SJCRH30 (cell line): ENCODE data around the gene RHBDL1. TPM values are rescaled to one million over a fixed set of nuclear protein-coding genes. Genes with fewer than 3 reads are reported as not detected.

ENCODE experiments used
- DNase-seq, 2 experiments: peaks; one replicate each; pipeline ENCODE4 v3.0.0-alpha.2; 2015 to 2020
- H3K27ac ChIP-seq: fragments of 250-450 bp; sonication (Bioruptor Pico); 2 replicates; pipeline ENCODE4 v1.5.1; 2020; ENCODE audit warnings: mild to moderate bottlenecking, moderate library complexity
- H3K27me3 ChIP-seq: fragments of 250-450 bp; sonication (Bioruptor Pico); 2 replicates; pipeline ENCODE4 v1.5.1; 2020; ENCODE audit warnings: mild to moderate bottlenecking, moderate library complexity
- H3K36me3 ChIP-seq: fragments of 250-450 bp; sonication (Bioruptor Pico); 2 replicates; pipeline ENCODE4 v1.5.1; 2020; ENCODE audit warnings: mild to moderate bottlenecking, moderate library complexity
- H3K4me1 ChIP-seq: fragments of 250-450 bp; sonication (Bioruptor Pico); 2 replicates; pipeline ENCODE4 v1.5.1; 2020; ENCODE audit warnings: mild to moderate bottlenecking, moderate library complexity
- H3K4me3 ChIP-seq: fragments of 250-450 bp; sonication (Bioruptor Pico); 2 replicates; pipeline ENCODE4 v1.5.1; 2020; ENCODE audit warnings: mild to moderate bottlenecking, moderate library complexity
- H3K9me3 ChIP-seq: fragments of 250-450 bp; sonication (Bioruptor Pico); replicated peaks from 2 replicates; pipeline ENCODE4 v1.5.1; 2020; ENCODE audit warnings: mild to moderate bottlenecking, moderate library complexity
- total RNA-seq: library from RNA; depleted of rRNA; stranded (reverse); fragments of >200 nt; shearing (Covaris generic); gene quantifications from 2 replicates; pipeline ENCODE4 v1.2.3, GENCODE V29; 2014; rRNA removed

RHBDL1 gene
- 0.94 and 2.5 TPM in 2 replicates for total RNA-seq

DNA sequence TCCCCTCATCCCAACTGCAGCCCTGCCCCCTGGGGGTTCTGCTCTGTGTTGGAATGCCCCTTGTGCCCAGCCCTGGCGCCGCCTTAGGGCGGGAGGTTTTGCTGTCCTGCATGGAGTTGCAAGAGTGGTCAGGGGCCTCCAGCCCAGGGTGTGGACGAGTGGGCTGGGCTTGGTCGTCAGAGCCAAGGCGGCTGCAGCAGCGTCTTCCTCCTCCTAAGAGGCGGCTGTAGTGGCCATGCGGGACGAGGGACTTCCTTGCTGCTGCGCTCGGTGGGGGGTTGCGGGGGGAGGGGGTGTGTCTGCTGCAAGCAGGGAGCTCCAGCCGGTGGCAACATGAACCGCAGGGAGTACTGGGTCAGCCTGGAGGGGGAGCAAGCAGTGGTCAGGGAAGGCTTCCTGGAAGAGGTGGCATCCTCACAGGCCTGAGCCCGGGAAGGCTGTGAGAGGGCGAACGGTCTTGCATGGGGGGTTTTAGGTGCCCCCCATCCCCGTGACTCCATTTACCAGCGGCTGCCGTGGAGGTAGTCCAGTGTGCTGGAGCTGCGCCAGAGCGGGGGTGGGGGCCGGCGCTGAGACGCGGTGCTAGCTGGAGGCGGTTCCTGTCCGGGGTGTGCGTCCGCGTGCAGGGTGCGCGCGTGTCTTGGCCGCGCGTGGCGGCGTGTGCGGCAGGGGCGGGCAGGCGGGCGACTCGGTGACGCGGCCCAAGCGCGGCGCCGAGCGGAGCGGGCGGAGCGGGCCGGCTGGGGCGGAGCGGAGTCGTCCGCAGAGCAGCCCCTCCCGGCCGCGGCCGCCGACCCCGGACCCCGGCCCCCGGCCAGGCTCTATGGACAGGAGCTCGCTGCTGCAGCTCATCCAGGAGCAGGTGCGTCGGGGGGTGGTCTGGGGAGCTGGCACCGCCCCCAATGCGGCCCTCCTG, at the start of gene RHBDL1:
TSS of gene RHBDL1 (plus strand) at position 704 of the 916 bp plus-strand sequence. CDS start at position 824, 120 bp downstream.
- peaks cover 34% of the 10 kb centered on the region for H3K36me3 ChIP-seq
- no peaks in the 10 kb centered on the region for H3K9me3 ChIP-seq
- H3K27ac ChIP-seq: no peak within 1 kb of the TSS
- no peak within 1 kb of the TSS for H3K4me3 ChIP-seq
- no peaks in the 10 kb centered on the region for H3K27me3 ChIP-seq
- H3K4me1 ChIP-seq: peaks cover 10% of the 10 kb centered on the region; the same call in 1 of the 2 replicates
- no peak for DNase-seq

DNA sequence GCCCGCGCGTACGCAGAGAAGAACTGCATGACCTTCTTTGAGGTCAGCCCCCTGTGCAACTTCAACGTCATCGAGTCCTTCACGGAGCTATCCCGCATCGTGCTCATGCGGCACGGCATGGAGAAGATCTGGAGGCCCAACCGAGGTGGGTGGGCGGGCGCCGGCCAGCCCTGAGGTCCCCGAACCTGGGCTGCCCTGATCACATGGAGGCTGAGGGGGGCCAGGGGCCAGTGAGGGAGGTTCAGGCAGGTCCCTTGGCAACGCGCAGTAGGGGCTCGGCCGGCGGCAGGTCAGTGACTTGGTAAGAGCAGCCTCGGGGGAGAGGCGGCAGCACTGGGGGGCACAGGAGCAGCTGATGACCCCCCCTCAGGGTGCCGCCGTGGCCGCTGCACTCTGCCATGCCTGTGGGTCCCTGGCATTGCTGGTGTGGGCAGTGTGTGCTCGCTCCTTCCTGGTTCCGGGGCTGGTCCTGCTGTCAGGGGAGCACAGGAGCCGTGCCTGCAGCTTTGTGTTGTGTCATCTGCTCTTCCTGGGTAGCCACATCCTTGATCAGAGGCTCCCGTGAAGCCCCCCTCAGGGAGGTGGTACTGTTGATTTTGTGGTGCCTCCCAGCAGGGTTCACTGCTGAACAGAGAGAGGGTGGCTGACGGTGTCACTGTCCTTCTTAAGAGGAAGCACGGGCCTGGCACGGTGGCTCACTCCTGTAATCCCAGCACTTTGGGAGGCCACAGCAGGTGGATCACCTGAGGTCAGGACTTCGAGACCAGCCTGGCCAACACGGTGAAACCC, 49.3 kb upstream of the RHBDL1 start:
- Histone ChIP-seq H3K36me3 (no peaks in the 10 kb centered on the region; the same call in 1 of the 2 replicates), H3K27me3 (no peaks in the 10 kb centered on the region), H3K4me1 (peaks cover 15% of the 10 kb centered on the region), H3K4me3 (no peak overlapping the region), H3K9me3 (no peaks in the 10 kb centered on the region), H3K27ac (no peak overlapping the region)
- no peak for DNase-seq

DNA sequence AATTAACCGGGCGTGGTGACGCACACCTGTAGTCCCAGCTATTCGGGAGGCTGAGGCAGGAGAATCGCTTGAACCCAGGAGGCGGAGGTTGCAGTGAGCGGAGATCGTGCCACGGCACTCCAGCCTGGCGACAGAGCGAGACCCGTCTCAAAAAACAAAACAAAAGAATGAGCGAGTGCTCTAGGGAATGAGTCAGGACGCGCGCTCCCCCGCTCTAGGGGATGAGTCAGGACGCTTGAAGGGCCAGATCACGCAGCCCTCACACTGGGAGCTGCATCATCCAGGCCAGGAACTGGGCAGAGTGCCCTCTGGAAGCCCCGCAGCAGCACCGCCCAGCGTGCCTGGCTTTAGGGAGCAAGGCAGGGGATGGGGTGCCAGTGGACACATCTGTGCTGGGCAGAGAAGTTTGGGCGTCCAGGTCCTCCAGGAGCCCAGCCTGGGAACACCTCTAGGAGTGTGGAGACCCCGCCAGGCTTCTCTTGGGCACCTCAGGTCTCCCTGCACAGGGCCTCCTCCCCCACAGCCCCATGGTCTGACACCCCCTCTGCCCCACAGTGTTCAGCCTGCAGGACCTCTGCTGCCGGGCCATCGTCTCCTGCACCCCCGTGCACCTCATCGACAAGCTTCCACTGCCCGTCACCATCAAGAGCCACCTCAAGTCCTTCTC, 48.6 kb upstream of the RHBDL1 start:
- Histone ChIP-seq H3K27me3 (no peaks in the 10 kb centered on the region), H3K27ac (no peak overlapping the region), H3K4me3 (no peak overlapping the region), H3K9me3 (no peaks in the 10 kb centered on the region), H3K36me3 (no peaks in the 10 kb centered on the region; the same call in 1 of the 2 replicates), H3K4me1 (peaks cover 15% of the 10 kb centered on the region)
- DNase-seq: no peak

DNA sequence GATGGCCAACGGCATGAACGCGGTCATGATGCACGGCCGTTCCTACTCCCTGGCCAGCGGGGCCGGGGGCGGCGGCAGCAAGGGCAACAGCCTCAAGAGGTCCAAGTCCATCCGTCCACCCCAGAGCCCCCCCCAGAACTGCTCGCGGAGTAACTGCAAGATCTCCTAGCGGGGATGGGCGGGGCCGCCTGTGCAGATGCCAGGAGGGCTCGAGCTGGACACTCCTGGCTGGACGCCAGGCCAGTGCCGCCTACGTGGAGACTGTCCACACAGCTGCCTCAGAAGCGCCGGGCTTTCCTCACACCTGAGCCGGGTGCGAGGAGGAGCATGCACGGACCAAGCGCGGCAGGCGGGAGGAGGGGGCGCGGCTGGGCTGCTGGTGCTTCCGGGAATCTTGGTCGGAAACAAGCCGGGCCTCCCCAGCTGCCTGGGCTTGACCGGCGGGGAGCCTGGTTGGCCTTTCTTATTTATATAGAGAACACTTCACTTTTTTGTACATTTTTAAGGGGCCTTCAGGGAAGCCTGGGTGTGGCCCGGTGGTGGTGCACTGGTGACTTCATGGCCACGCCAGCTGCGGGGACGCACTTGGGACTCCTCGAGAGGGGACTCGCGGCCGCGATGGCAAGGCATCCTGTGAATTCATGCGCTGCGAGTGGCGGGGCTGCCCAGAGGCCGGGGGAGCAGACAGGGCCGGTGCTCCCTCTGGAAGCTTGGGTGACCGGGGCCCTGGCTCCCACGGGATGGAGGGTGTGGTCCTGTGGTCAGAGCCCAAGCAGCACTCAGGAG, 47.8 kb upstream of the RHBDL1 start:
- peak in 1 of 2 experiments; percentile 37 for DNase-seq
- Histone ChIP-seq H3K27ac (no peak overlapping the region), H3K9me3 (no peaks in the 10 kb centered on the region), H3K4me1 (peaks cover 15% of the 10 kb centered on the region), H3K4me3 (no peak overlapping the region), H3K27me3 (no peaks in the 10 kb centered on the region), H3K36me3 (no peaks in the 10 kb centered on the region; the same call in 1 of the 2 replicates)

DNA sequence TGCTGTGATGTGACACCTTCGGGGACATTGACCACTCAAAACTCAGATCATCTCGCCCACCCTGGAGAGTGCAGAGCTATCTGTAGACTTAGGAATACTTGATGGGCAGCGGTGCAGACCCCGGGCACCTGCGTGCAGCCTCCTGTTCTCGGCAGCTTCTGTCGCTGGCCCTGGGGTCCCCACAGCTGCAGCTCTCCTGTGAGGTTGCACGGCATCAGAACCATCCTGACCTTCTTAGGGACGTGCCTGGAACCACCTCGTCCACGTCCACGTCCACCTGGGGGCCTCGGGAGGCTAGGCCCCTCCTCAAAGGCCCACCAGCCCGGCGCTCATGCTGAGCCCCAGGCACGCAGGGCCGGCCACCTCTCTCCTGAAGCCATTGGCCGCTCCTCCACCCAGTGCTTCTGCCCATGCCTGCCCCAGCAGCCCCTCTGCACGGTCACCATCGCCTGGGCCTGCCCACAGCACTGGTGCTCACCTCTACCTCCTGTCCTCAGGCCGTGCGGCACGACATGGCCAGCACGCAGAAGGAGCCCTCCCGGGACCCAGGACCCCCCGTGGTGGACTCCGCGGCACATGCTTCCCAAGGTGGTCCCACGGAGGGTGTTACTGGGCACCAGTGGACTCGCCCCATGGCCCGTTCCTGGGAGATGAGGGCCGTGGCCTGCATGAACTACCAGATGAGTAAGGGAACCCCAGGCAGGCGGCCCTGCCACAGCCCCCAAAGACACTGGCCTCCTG, 47.0 kb upstream of the RHBDL1 start:
- no peak for DNase-seq
- Histone ChIP-seq H3K4me1 (peaks cover 15% of the 10 kb centered on the region), H3K36me3 (no peaks in the 10 kb centered on the region; the same call in 1 of the 2 replicates), H3K27ac (no peak overlapping the region), H3K9me3 (no peaks in the 10 kb centered on the region), H3K4me3 (no peak overlapping the region), H3K27me3 (no peaks in the 10 kb centered on the region)

DNA sequence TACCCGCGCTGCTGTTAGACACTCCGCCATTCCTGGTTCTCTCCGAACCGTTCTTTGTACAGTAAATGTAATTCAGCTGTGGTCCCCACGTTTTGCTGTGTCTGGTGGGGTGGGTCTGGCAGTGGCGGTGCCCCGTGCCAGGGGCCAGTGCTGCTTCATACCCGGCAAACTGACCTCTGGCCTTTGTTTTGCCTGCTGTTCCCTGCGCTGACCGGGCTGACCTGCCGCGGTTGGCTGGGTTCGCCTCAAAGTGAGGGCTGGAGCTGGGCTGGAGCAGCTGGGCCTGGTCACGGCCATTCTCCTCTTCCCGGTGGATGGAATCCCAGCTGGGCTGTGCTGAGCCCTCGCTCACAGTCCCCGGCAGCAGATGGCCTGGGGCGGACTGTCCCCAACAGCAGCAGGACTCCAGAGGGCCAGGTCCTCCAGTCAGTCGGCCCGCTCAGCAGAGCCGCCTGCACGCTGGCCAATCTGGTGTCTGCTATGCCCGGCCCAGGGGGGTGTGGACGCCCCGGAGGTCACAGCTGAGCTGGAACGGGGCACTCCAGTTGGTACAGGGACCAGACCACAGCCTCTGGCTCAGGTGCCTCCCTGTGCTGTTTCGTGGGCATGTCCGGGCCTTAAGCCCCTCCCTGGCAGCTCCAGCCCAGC, 46.2 kb upstream of the RHBDL1 start:
- Histone ChIP-seq H3K4me3 (no peak overlapping the region), H3K27ac (no peak overlapping the region), H3K27me3 (no peaks in the 10 kb centered on the region), H3K36me3 (no peaks in the 10 kb centered on the region; the same call in 1 of the 2 replicates), H3K9me3 (no peaks in the 10 kb centered on the region), H3K4me1 (peaks cover 15% of the 10 kb centered on the region)
- peak; percentile 50 to 57 for DNase-seq

DNA sequence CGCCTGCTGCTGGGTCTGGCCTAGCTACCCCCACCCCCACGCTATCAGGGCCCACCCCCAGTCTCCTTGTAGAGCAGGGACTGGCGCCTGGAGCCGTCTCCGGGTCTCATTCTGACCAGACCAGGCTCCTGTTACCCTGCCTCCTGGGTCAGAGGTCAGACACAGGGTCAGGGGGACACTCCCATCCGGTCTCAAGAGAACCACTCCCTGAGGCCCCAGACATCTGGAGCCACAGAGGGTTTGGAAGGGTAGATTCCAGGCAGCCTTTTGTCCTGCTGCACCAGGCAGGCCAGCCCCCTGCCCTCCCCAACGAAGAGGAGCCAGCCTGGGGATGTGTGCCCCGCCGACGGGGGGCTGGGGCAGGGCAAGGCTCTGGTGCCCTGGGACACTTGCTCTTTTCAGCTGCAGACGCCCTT, 45.6 kb upstream of the RHBDL1 start:
- Histone ChIP-seq H3K27me3 (no peaks in the 10 kb centered on the region), H3K4me3 (no peak overlapping the region), H3K27ac (no peak overlapping the region), H3K36me3 (no peaks in the 10 kb centered on the region; the same call in 1 of the 2 replicates), H3K4me1 (peaks cover 15% of the 10 kb centered on the region), H3K9me3 (no peaks in the 10 kb centered on the region)
- no peak for DNase-seq

DNA sequence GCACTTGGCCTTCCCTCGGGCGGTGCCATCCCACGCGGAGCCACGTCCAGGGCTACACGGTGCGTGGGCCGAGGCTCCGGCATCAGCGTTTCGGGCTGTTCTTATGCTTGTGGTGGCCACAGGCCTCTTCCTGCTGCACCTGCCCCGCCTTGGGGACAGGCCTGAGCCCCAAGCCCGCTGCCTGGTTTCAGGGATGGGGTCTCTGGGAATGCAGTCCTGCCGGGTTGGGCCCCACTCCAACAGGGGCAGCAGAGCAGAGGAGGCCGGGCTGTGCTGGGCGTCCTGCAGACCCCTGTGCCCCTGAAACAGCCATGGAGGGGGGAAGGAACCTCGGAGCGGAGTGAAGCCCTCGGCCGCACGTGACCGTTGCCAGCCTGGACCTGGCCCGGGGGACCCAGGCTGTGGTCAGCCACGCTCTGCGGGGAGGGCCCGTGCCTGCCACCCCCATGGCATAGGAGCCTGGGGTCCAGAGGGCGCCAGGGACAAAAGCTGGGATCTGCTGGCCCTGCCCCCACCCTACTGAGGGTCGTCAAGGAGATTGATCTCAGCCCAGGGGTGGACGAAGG, 45.1 kb upstream of the RHBDL1 start:
- Histone ChIP-seq H3K27ac (no peak overlapping the region), H3K4me3 (no peak overlapping the region), H3K4me1 (peaks cover 15% of the 10 kb centered on the region), H3K27me3 (no peaks in the 10 kb centered on the region), H3K9me3 (no peaks in the 10 kb centered on the region), H3K36me3 (no peaks in the 10 kb centered on the region; the same call in 1 of the 2 replicates)
- DNase-seq: no peak

DNA sequence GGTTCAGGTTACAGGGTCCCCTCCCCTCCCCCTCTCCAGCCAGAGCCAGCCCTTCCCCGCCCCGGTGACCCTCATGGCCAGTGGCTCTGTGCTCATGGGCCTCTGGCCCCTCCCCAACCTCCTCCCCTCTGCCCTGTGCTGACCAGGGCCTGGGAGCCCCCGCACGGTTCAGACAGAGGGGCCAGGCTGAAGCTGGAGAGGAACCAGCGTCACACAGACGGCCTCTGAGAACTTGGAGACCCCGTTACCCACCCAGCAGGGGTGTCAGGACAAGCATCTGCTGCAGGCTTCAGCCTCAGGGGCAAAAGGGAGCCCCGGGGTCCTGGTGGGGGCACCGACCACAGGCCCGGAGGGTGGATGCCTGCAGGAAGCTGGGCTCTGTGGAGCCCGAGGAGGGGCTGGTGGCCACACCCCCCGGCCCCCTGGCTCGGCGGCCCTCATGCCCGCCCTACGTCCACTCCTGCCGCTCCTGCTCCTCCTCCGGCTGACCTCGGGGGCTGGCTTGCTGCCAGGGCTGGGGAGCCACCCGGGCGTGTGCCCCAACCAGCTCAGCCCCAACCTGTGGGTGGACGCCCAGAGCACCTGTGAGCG, 44.6 kb upstream of the RHBDL1 start, which contains the start of gene WFIKKN1:
TSS of gene WFIKKN1 (plus strand) at position 171 of the 591 bp plus-strand sequence. CDS start at position 440, 269 bp downstream.
- H3K9me3 ChIP-seq: no peaks in the 10 kb centered on the region
- H3K4me1 ChIP-seq: peaks cover 15% of the 10 kb centered on the region
- H3K27ac ChIP-seq: no peak within 1 kb of the TSS
- peak in 1 of 2 experiments; percentile 32 for DNase-seq
- H3K36me3 ChIP-seq: no peaks in the 10 kb centered on the region; the same call in 1 of the 2 replicates
- no peak within 1 kb of the TSS for H3K4me3 ChIP-seq
- no peaks in the 10 kb centered on the region for H3K27me3 ChIP-seq

DNA sequence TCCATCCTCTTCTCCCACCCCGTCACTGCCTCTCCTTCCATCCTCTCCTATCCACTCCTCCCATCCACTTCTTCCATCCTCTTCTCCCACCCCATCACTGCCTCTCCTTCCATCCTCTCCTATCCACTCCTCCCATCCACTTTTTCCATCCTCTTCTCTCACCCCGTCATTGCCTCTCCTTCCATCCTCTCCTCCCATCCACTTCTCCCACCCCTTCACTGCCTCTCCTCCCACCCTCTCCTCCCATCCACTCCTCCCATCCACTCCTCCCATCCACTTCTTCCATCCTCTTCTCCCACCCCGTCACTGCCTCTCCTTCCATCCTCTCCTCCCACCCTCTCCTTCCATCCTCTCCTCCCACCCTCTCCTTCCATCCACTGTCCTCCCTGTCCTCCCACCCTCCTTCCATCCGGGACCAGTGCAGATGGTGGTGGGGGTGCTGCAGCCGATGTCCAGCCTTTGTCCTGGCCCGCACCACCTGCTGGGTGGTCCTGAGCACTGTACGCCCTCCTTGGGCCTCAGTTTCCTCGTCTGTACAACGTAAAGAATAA, 43.6 kb upstream of the RHBDL1 start:
- no peaks in the 10 kb centered on the region for H3K27me3 ChIP-seq
- no peaks in the 10 kb centered on the region; the same call in 1 of the 2 replicates for H3K36me3 ChIP-seq
- no peak for DNase-seq
- H3K27ac ChIP-seq: no peak overlapping the region
- H3K4me3 ChIP-seq: no peak overlapping the region
- H3K4me1 ChIP-seq: peaks cover 15% of the 10 kb centered on the region
- H3K9me3 ChIP-seq: no peaks in the 10 kb centered on the region

DNA sequence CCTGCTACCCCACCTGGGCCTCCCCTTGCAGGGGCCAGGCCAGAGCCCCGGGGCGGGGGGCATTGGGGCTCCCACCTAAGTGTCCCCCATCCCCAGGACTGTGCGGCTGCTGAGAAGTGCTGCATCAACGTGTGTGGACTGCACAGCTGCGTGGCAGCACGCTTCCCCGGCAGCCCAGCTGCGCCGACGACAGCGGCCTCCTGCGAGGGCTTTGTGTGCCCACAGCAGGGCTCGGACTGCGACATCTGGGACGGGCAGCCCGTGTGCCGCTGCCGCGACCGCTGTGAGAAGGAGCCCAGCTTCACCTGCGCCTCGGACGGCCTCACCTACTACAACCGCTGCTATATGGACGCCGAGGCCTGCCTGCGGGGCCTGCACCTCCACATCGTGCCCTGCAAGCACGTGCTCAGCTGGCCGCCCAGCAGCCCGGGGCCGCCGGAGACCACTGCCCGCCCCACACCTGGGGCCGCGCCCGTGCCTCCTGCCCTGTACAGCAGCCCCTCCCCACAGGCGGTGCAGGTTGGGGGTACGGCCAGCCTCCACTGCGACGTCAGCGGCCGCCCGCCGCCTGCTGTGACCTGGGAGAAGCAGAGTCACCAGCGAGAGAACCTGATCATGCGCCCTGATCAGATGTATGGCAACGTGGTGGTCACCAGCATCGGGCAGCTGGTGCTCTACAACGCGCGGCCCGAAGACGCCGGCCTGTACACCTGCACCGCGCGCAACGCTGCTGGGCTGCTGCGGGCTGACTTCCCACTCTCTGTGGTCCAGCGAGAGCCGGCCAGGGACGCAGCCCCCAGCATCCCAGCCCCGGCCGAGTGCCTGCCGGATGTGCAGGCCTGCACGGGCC, 42.8 kb upstream of the RHBDL1 start:
- H3K27ac ChIP-seq: no peak overlapping the region
- no peak for DNase-seq
- no peaks in the 10 kb centered on the region for H3K27me3 ChIP-seq
- no peaks in the 10 kb centered on the region for H3K36me3 ChIP-seq
- H3K4me1 ChIP-seq: peaks cover 15% of the 10 kb centered on the region
- H3K4me3 ChIP-seq: no peak overlapping the region
- no peaks in the 10 kb centered on the region for H3K9me3 ChIP-seq
